HuH-7.5 (cell line): ENCODE results near the gene SLC35B1.

Experiments used
- DNase-seq: peaks from one replicate; pipeline ENCODE4 v3.0.0; 2011; ENCODE audit warnings: low spot score

Gene SLC35B1

GRCh38 chr17:49670002-49670401 lies 37.8 kb downstream of the SLC35B1 start:
- no peak for DNase-seq

GRCh38 chr17:49667854-49668253 lies 39.9 kb downstream of the SLC35B1 start:
- no peak for DNase-seq

- DNase-seq = no peak
These were observed 43.0 kb downstream of the SLC35B1 start for GRCh38 chr17:49664706-49665211.

- no peak for DNase-seq
These were observed 47.9 kb downstream of the SLC35B1 start for GRCh38 chr17:49659661-49660382.

GRCh38 chr17:49656247-49656646 lies 51.5 kb downstream of the SLC35B1 start:
- DNase-seq = no peak
